Right atrium auricular region (tissue), 2 donors: ENCODE data around the gene WASHC4. TPM values are rescaled to one million over a fixed set of nuclear protein-coding genes. Genes with fewer than 3 reads are reported as not detected.

Source experiments
- DNase-seq: peaks from one replicate; pipeline ENCODE4 v3.0.0-alpha.2; 2019; ENCODE audit warnings: low spot score
- H3K27ac ChIP-seq, 2 donors: fragments of 200-600 bp; sonication (generic); 1 replicate in 1 of 2; 2 replicates in 1 of 2; pipeline ENCODE4 v1.5.1; 2016 to 2019
- H3K27me3 ChIP-seq, 2 donors: fragments of 200-600 bp; sonication (generic); one replicate each; pipeline versions ENCODE4 v1.5.1 to v1.6.0; 2017 to 2019
- H3K36me3 ChIP-seq: fragments of 200-600 bp; sonication (generic); one replicate; pipeline ENCODE4 v1.5.1; 2016
- H3K4me1 ChIP-seq, 2 donors: fragments of 200-600 bp; sonication (generic); one replicate each; pipeline versions ENCODE4 v1.5.1 to v1.6.0; 2017 to 2019
- H3K4me3 ChIP-seq, 2 donors: fragments of 200-600 bp; sonication (generic); 1 replicate in 1 of 2; 2 replicates in 1 of 2; pipeline ENCODE4 v1.5.1; 2017 to 2019; ENCODE audit warnings: mild to moderate bottlenecking in 1 of 2, moderate library complexity in 1 of 2
- H3K9me3 ChIP-seq, 2 donors: fragments of 200-600 bp; sonication (generic); one replicate each; pipeline ENCODE4 v1.5.1; 2019
- total RNA-seq, 2 donors: library from RNA; depleted of rRNA; stranded (reverse); fragments of >200 nt; gene quantifications; one replicate each; pipeline ENCODE4 v1.1.0, GENCODE V29; 2016
- TF ChIP-seq, protein P1 (sequence below), 2 donors: fragments of 200-600 bp; sonication (generic); IDR thresholded peaks; one replicate each; pipeline ENCODE4 v1.5.1; 2019; ENCODE audit warnings: antibody characterized with exemption in 2 of 2

WASHC4 gene
- total RNA-seq, 2 donors from 2014 or later = 19.5 to 23.8 TPM

GRCh38 chr12:105099356-105099755 is 8.2 kb upstream of the WASHC4 start:
- H3K4me3 ChIP-seq = no peak overlapping the region
- H3K27me3 ChIP-seq = no peaks in the 10 kb centered on the region
- no peaks in the 10 kb centered on the region for H3K4me1 ChIP-seq
- H3K36me3 ChIP-seq = no peaks in the 10 kb centered on the region
- H3K9me3 ChIP-seq = peaks cover 0 to 18% of the 10 kb centered on the region in 2 donors
- DNase-seq = no peak
- no peak overlapping the region for H3K27ac ChIP-seq
- TF ChIP-seq, protein P1, sequence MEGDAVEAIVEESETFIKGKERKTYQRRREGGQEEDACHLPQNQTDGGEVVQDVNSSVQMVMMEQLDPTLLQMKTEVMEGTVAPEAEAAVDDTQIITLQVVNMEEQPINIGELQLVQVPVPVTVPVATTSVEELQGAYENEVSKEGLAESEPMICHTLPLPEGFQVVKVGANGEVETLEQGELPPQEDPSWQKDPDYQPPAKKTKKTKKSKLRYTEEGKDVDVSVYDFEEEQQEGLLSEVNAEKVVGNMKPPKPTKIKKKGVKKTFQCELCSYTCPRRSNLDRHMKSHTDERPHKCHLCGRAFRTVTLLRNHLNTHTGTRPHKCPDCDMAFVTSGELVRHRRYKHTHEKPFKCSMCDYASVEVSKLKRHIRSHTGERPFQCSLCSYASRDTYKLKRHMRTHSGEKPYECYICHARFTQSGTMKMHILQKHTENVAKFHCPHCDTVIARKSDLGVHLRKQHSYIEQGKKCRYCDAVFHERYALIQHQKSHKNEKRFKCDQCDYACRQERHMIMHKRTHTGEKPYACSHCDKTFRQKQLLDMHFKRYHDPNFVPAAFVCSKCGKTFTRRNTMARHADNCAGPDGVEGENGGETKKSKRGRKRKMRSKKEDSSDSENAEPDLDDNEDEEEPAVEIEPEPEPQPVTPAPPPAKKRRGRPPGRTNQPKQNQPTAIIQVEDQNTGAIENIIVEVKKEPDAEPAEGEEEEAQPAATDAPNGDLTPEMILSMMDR (IDR thresholded peaks at IDR 0.05) = no peak

GRCh38 chr12:105100207-105100985 is 7.1 kb upstream of the WASHC4 start:
- no peaks in the 10 kb centered on the region for H3K27me3 ChIP-seq
- no peak overlapping the region for H3K4me3 ChIP-seq
- H3K9me3 ChIP-seq = peaks cover 0 to 9% of the 10 kb centered on the region in 2 donors
- H3K27ac ChIP-seq = no peak overlapping the region
- DNase-seq = no peak
- no peaks in the 10 kb centered on the region for H3K4me1 ChIP-seq
- TF ChIP-seq, protein P1 (IDR thresholded peaks at IDR 0.05) = no peak
- H3K36me3 ChIP-seq = no peaks in the 10 kb centered on the region

GRCh38 chr12:105100998-105101397 is 6.5 kb upstream of the WASHC4 start:
- Histone ChIP-seq H3K27ac (no peak overlapping the region), H3K4me1 (no peaks in the 10 kb centered on the region), H3K36me3 (no peaks in the 10 kb centered on the region), H3K27me3 (no peaks in the 10 kb centered on the region), H3K9me3 (peaks cover 0 to 3% of the 10 kb centered on the region in 2 donors), H3K4me3 (no peak overlapping the region)
- no peak for DNase-seq
- TF ChIP-seq, protein P1 (IDR thresholded peaks at IDR 0.05) = no peak

- Histone ChIP-seq H3K9me3 (no peaks in the 10 kb centered on the region), H3K4me1 (peaks cover 0 to 5% of the 10 kb centered on the region in 2 donors), H3K36me3 (no peaks in the 10 kb centered on the region), H3K27ac (no peak overlapping the region), H3K4me3 (no peak overlapping the region), H3K27me3 (no peaks in the 10 kb centered on the region)
- TF ChIP-seq, protein P1 (IDR thresholded peaks at IDR 0.05) = no peak
- DNase-seq = no peak
Observed at GRCh38 chr12:105102673-105103072, 4.9 kb upstream of the WASHC4 start.

- Histone ChIP-seq H3K27ac (no peak overlapping the region), H3K9me3 (no peaks in the 10 kb centered on the region), H3K36me3 (no peaks in the 10 kb centered on the region), H3K27me3 (no peaks in the 10 kb centered on the region), H3K4me1 (peaks cover 0 to 20% of the 10 kb centered on the region in 2 donors), H3K4me3 (no peak overlapping the region)
- TF ChIP-seq, protein P1 (IDR thresholded peaks at IDR 0.05) = no peak
- no peak for DNase-seq
Observed at GRCh38 chr12:105104762-105105161, 2.8 kb upstream of the WASHC4 start.
